Activated CD4-positive, alpha-beta T cell treated with anti-CD3 and anti-CD28 coated beads, Interleukin-2, amount 50 U/mL, for 1 hour (primary cell): ENCODE results near the gene AK2.

ENCODE experiments used
- DNase-seq: peaks from one replicate; pipeline ENCODE4 v3.0.0-alpha.2; 2020

Gene AK2

GRCh38 chr1:33021567-33022431 is 14.9 kb downstream of the AK2 start:
- no peak for DNase-seq

- DNase-seq, result no peak
Measured at GRCh38 chr1:33018112-33018511, 18.6 kb downstream of the AK2 start.

- no peak for DNase-seq
Measured at GRCh38 chr1:33017175-33017574, 19.5 kb downstream of the AK2 start.

GRCh38 chr1:33015216-33015615 is 21.5 kb downstream of the AK2 start:
- DNase-seq, result no peak

GRCh38 chr1:33014464-33015163 is 22.1 kb downstream of the AK2 start:
- DNase-seq, result no peak

- no peak for DNase-seq
Measured at GRCh38 chr1:33013791-33014190, 22.9 kb downstream of the AK2 start.

- no peak for DNase-seq
Measured at GRCh38 chr1:33012165-33012564, 24.5 kb downstream of the AK2 start.

- no peak for DNase-seq
Measured at GRCh38 chr1:33010932-33011731, 25.6 kb downstream of the AK2 start.

GRCh38 chr1:33009561-33009960 is 27.1 kb downstream of the AK2 start:
- no peak for DNase-seq

- no peak for DNase-seq
Measured at GRCh38 chr1:33008051-33008914, 28.4 kb downstream of the AK2 start.

GRCh38 chr1:33007190-33008050 is 29.3 kb downstream of the AK2 start:
- no peak for DNase-seq

GRCh38 chr1:33005838-33006421 is 30.8 kb downstream of the AK2 start:
- DNase-seq, result no peak

GRCh38 chr1:33005117-33005837 is 31.4 kb downstream of the AK2 start:
- no peak for DNase-seq

- DNase-seq, result no peak
Measured at GRCh38 chr1:33004613-33005012, 32.1 kb downstream of the AK2 start.

GRCh38 chr1:33003657-33004056 is 33.0 kb downstream of the AK2 start:
- DNase-seq, result no peak

GRCh38 chr1:33002006-33002405 is 34.7 kb downstream of the AK2 start:
- no peak for DNase-seq

- no peak for DNase-seq
Measured at GRCh38 chr1:33001282-33001681, 35.4 kb downstream of the AK2 start.

GRCh38 chr1:33000427-33001026 is 36.2 kb downstream of the AK2 start:
- no peak for DNase-seq

- DNase-seq, result no peak
Measured at GRCh38 chr1:32998997-32999396, 37.7 kb downstream of the AK2 start.

- no peak for DNase-seq
Measured at GRCh38 chr1:32998064-32998463, 38.6 kb downstream of the AK2 start.
